8988T (cell line): ENCODE measurements around the gene WNK2.
A peak's percentile ranks its signal among the peaks of the same experiment; 100 is the strongest.

Experiments used
- DNase-seq: peaks from one replicate; pipeline ENCODE4 v3.0.0; 2011

The WNK2 gene

GRCh38 chr9:93280661-93281259, 96.8 kb downstream of the WNK2 start:
- DNase-seq, result no peak

- DNase-seq, result no peak
Observed at GRCh38 chr9:93286252-93287188, 102.6 kb downstream of the WNK2 start.

- DNase-seq, result no peak
Observed at GRCh38 chr9:93287189-93287552, 103.2 kb downstream of the WNK2 start.

- no peak for DNase-seq
Observed at GRCh38 chr9:93287593-93287992, 103.7 kb downstream of the WNK2 start.

GRCh38 chr9:93288341-93288740, 104.4 kb downstream of the WNK2 start:
- DNase-seq, result peak; percentile 37

- DNase-seq, result no peak
Observed at GRCh38 chr9:93288891-93289883, 105.2 kb downstream of the WNK2 start.

- peak; percentile 48 for DNase-seq
Observed at GRCh38 chr9:93290495-93291434, 106.8 kb downstream of the WNK2 start.

- no peak for DNase-seq
Observed at GRCh38 chr9:93291536-93292287, 107.8 kb downstream of the WNK2 start.

GRCh38 chr9:93292288-93292615, 108.3 kb downstream of the WNK2 start:
- DNase-seq, result no peak

GRCh38 chr9:93292664-93293328, 108.9 kb downstream of the WNK2 start:
- DNase-seq, result no peak

GRCh38 chr9:93294011-93294410, 110.1 kb downstream of the WNK2 start:
- no peak for DNase-seq

GRCh38 chr9:93295031-93295430, 111.1 kb downstream of the WNK2 start:
- DNase-seq, result no peak

- no peak for DNase-seq
Observed at GRCh38 chr9:93295456-93296076, 111.6 kb downstream of the WNK2 start.

- no peak for DNase-seq
Observed at GRCh38 chr9:93296889-93297480, 113.0 kb downstream of the WNK2 start.

GRCh38 chr9:93297659-93298497, 113.9 kb downstream of the WNK2 start:
- no peak for DNase-seq

- no peak for DNase-seq
Observed at GRCh38 chr9:93298498-93299417, 114.8 kb downstream of the WNK2 start.

- DNase-seq, result no peak
Observed at GRCh38 chr9:93299418-93300174, 115.7 kb downstream of the WNK2 start.
